T-helper 2 cell treated with Interferon-gamma antibody and Interleukin-4, amounts not matched to agents 100 ng/mL and 5 ng/mL, for 36 hours (primary cell): Measurements from ENCODE around the gene TBC1D30. TPM values are rescaled to one million over a fixed set of nuclear protein-coding genes. Genes with fewer than 3 reads are reported as not detected.
"Not testable (repeated sequence)": the region's sequence is repeated elsewhere in the genome, so short reads cannot be mapped to it uniquely, and the experiment has no call there.

Experiments used
- intact Hi-C: fragments of 100-400 bp; cut with micrococcal nuclease; formaldehyde crosslinking; loops from one replicate; pipeline ENCODE4 v1.15.1; 2023
- total RNA-seq: library from RNA; stranded (reverse); gene quantifications from 2 replicates; pipeline ENCODE4 v1.2.3, GENCODE V29; 2022

TBC1D30 gene, protein sequence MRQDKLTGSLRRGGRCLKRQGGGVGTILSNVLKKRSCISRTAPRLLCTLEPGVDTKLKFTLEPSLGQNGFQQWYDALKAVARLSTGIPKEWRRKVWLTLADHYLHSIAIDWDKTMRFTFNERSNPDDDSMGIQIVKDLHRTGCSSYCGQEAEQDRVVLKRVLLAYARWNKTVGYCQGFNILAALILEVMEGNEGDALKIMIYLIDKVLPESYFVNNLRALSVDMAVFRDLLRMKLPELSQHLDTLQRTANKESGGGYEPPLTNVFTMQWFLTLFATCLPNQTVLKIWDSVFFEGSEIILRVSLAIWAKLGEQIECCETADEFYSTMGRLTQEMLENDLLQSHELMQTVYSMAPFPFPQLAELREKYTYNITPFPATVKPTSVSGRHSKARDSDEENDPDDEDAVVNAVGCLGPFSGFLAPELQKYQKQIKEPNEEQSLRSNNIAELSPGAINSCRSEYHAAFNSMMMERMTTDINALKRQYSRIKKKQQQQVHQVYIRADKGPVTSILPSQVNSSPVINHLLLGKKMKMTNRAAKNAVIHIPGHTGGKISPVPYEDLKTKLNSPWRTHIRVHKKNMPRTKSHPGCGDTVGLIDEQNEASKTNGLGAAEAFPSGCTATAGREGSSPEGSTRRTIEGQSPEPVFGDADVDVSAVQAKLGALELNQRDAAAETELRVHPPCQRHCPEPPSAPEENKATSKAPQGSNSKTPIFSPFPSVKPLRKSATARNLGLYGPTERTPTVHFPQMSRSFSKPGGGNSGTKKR
- 0.11 and 0.30 TPM in 2 replicates for total RNA-seq

DNA sequence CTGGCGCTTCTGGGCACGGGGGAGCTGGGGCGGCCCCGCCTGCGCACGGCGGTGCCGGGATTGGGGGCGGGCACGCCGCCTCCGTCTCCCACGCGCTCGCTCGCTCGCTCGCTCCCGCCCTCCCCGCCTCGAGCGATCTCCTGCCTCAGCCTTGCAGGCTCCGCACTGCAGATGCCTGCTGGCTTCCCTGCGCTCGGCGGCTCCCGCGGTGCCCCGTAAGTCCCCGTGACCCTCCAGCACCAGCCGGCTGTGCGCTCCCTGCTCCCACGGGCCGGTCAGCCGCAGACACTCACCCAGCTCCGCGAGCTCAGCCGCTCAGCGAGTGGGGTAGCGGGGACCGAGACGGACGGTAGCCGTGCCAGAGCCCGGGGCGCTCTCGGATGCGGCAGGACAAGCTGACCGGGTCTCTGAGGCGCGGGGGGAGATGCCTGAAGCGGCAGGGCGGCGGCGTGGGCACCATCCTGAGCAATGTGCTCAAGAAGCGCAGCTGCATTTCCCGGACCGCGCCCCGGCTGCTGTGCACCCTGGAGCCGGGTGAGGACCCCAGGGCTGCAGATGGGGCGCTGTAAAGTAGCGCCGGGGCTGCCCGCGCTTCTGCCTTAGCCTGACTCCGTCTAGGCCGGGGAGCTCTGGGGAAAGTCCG, at the start of gene TBC1D30:
TSS of gene TBC1D30 (plus strand) at position 148 of the 643 bp plus-strand sequence. CDS start at position 381, 233 bp downstream.
- intact Hi-C loops: no loop called here

DNA sequence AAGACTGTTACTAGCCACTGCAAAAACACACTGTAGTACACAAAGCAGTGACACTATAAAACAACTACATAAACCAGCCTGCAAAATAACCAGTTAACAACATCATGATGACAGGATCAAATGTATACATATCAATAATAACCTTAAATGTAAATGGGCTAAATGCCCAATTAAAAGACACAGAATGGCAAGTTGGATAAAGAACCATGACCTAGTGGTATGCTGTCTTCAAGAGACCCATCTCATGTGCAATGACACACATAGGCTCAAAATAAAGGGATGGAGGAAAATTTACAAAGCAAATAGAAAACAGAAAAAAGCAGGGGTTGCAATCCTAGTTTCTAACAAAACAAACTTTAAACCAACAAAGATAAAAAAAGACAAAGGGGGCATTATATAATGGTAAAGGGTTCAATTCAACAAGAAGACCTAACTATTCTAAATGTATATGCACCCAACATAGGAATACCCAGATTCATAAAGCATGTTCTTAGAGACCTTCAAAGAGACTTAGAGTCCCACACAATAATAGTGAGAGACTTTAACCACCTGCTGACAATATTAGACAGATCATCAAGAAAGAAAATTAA, 49.2 kb upstream of the TBC1D30 start:
- intact Hi-C loops: not testable (repeated sequence)

DNA sequence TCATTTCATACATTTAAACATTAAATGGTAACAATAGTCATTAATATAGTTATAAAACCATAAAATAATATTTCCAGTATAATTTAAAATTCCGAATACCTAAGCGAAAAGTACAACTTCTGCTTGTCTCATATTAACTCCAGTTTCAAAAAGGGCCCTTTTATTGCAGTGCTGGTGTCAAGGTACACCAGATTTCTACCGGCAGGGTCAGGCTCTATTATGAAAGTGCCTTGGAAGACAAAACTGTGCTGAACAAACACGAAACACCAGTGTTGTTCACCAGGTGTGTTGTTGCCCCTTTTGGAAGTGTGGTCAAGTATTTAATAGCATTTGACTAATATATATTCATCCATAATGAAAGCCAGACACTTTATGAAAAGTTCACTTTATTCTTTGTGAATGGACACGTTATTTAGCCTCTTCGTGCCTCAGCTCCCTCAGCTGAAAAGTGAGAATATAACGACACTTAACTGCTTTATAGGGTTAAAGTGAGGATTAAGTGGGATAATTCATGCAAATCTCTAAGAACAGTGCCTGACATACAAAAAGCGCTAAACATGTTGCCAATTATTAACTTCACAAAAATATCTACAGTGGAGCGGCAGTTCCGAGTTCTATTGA, 45.0 kb upstream of the TBC1D30 start:
- intact Hi-C loops: no loop called here

GRCh38 chr12:64780132-64780530, 44.3 kb upstream of the TBC1D30 start:
- intact Hi-C loops: no loop called here

- intact Hi-C loops: no loop called here
Observed at GRCh38 chr12:64780531-64781279, 43.7 kb upstream of the TBC1D30 start.

DNA sequence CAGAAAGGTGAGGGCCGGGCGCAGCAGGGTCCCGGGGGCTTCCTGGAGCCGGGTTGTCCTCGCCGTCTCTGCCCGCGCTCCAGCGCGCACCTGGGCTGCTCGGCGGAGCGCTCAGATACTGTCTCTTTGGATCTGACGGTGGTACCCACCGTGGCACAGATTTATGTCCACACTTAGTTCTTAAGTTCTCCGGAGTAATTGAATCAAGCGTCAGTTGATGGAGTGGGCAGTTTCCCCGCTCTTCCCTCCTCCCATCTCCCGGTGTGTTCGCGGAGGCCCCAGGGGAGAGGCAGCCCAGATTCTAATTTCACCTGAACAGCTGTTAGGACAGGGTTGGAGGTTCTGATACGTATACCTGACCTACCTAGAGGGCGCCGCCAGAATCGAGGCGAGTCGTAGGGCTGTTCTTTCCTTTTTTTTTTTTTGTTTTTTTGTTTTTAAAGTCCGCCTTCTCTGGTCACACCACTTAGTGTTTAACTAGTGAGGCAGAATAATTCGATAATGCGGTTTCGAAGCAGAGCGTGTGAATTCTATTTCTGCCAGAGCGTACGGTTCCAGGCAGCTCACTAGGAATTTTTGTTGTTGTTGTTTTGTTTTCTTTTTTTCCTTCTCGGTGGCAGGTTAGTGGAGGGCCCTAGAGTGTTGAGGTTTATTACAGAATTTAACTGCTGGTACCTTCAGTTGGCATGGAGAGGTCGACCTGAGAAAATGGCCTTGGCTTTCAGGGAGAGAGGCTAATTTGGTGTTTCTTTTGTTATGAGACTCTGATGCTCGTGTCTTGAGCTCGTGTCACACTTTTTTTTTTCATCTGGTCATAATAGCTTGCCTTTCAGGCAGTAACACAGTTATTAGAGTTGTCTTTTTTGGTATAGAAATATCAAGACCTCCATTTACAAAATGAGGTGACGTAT, 42.9 kb upstream of the TBC1D30 start:
- intact Hi-C loops: no loop called here

DNA sequence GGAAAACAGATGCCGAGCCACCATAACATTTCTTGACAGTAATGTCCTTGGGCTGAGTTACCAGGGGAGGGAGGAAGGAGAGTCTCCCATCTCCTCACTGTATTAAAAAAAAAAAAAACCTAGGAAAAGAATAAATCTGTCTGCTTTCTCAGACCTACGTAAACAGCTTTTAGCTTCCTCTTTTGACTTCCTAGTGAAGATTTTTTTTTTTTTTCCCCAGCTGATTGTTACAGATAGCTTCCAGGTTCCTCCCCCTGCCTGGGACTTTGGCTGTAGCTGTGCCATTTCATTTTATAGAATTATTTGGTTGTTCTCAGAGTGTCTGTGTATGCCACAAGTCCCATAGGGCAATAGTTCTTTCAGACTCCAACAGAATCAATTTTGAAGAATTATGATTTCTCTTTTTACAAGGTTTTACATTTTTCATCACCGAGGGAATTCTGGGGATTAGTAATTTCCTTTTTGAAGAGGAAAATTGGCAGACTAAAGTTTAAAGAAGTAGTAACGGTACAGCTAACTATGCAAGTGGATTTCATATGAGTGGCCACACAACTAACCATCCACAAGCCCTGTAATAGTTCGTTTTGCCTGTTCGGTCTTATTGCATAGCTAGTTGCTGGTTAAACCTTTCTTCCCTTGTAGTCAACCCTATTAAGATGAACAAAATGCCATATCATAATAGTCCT, 42.1 kb upstream of the TBC1D30 start:
- intact Hi-C loops: no loop called here

DNA sequence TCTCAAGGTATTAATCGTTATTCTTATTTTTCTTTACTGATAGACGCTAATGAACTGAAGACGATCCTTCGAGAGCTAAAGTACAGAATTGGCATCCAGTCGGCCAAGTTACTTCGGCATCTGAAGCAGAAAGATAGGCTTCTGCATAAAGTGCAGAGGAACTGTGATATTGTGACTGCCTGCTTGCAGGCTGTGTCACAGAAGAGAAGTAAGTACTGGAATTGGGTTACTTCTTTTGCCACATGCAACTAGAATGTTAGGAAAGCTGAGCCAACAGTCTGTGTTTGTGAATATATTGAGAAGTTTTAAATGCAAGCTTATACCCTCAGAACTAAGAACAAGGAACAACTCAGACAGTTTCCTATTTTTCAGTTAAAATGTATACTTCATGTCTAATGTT, 38.6 kb upstream of the TBC1D30 start:
- intact Hi-C loops: no loop called here

- intact Hi-C loops: no loop called here
Observed at GRCh38 chr12:64790166-64790565, 34.3 kb upstream of the TBC1D30 start.

DNA sequence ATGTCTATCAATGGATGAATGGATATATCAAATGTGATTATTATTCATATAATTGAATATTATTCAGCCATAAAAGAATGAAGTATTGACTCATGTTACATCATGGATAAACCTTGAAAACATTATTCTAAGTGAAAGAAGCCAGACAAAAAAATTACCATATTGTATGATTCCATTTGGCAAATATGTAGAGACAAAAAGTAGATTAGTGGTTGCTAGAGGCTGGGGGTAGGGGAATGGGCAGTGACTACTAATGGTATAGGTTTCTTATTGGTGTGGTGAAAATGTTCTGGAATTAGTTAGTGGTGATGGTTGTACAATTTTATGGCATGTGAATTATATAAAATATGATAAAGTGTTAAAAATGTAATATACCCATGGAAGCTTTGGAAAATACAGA, 33.4 kb upstream of the TBC1D30 start:
- intact Hi-C loops: no loop called here

GRCh38 chr12:64792128-64792527, 32.3 kb upstream of the TBC1D30 start:
- intact Hi-C loops: no loop called here

DNA sequence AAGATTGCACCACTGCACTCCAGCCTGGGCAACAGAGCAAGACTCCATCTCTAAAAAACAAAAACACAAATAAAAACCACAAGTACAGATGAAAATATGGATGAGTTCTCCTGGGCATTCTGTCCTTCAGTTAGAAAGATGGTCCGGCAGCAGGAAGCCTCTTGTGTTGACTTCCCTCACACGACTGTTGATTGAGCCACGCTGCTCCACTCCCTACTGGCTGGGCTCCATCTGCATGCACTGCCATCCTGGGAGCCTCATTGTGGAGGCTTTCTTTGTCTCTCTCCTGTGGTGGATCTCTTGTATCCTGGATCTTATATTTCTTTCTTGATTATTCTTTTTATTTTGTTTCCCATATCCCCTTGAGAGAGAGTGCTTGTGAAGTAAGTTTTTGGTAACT, 30.8 kb upstream of the TBC1D30 start:
- intact Hi-C loops: no loop called here

GRCh38 chr12:64794305-64794704, 30.1 kb upstream of the TBC1D30 start:
- intact Hi-C loops: no loop called here

- intact Hi-C loops: loop anchor here (1.0 kb wide), 1 partner anchor 327 kb away; no protein-coding TSS in a partner anchor
Observed at GRCh38 chr12:64796205-64796845, 28.1 kb upstream of the TBC1D30 start.

GRCh38 chr12:64797156-64797555, 27.3 kb upstream of the TBC1D30 start:
- intact Hi-C loops: no loop called here

GRCh38 chr12:64798165-64798564, 26.3 kb upstream of the TBC1D30 start:
- intact Hi-C loops: no loop called here

DNA sequence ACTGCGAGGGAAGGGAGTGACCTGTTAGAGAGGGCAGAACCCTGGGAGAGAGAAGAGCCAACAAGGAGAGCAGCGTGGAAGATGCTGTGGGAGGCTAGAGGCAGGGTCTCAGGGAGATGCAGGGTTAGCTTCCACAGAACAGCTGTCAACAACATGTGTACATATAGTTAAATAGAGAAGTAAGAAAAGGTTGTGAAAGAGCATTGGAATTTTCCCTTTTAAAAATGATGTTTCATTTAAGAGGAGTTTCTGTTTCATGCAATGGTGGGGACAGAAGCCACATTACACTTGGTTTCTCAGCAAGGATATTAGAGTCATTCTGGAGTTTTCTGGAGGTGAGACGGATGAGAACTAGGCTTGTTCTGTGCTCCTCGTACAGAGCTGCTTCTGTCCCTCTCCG, 23.8 kb upstream of the TBC1D30 start:
- intact Hi-C loops: no loop called here

DNA sequence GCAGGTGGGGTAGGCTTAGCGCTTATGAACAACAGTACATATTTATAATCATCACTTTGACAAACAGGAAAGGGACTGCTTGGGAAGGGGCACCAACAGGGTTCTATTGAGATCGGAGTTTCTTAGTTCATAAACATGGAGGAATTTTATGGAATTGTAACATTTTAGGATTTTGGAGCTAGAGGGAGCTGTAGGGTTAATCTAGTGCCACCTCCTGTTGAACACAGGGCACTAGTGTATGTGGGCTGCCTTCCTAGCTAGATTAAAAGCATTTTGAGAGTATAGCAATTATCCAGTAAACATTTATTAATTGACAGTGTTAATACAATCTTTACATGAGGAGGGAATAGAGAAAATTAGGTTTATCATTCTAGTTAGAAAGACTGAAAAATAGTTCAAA, 23.1 kb upstream of the TBC1D30 start:
- intact Hi-C loops: no loop called here
